H54 (cell line): Measurements from ENCODE around the gene SPTBN2.

Experiments used
- DNase-seq: peaks from one replicate; pipeline ENCODE4 v3.0.0; 2011; ENCODE audit warnings: low spot score, mixed read lengths; ENCODE audit not compliant: insufficient read length
- FAIRE-seq: peaks from 3 replicates; lab custom pipeline; 2011; peaks lifted over from hg19 to GRCh38; lab: Jason Lieb, UNC
- POLR2A ChIP-seq: IDR thresholded peaks from 2 replicates; pipeline ENCODE4 v1.6.1; 2011; ENCODE audit warnings: low read depth, mild to moderate bottlenecking, low read length

SPTBN2 gene

DNA sequence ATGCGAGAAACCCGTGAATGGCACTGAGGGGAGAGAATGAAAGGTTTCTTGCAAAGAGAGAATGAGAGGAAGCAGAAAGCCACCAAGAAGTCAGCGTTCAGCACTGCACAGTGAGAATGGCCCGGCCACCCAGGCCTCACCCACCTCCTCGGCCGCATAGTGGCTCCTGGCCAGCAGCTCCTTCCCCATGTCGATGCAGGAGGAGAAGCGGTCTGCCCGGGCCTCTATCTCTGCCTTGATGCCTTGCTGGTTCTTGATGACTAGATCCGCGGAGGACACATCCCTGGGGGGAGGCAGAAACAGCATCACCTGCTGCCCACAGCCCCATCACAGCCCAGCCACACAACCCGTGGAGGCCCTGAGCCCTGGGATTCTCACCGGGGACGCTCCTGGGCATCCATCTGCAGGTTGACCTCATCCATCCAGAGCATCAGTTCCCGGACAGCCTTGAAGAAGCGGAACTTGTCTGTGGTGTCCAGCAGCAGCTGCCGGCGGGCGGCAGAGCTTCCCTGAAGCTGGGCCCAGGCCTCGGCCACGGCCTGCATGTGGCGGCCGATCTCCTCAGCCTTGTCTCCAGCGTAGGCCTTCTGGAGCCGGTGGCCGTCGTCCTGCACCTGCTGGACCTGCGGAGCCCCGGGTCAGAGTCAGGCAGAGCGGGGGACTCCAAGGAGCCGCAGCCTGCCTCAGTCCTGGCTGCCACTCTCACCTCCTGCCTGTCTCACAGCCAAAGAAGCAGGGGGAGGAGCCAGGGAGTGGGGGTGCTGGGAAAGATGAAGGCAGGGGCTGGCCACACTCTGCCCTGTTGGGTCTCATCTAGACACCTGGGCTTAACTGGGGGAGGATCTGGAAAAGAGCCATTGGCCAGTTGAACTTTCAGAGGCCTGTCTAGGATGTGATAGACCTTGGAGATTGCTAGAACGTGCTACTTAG, 39.1 kb downstream of the SPTBN2 start:
- TF ChIP-seq POLR2A, result no peak
- DNase-seq, result no peak
- no peak for FAIRE-seq

DNA sequence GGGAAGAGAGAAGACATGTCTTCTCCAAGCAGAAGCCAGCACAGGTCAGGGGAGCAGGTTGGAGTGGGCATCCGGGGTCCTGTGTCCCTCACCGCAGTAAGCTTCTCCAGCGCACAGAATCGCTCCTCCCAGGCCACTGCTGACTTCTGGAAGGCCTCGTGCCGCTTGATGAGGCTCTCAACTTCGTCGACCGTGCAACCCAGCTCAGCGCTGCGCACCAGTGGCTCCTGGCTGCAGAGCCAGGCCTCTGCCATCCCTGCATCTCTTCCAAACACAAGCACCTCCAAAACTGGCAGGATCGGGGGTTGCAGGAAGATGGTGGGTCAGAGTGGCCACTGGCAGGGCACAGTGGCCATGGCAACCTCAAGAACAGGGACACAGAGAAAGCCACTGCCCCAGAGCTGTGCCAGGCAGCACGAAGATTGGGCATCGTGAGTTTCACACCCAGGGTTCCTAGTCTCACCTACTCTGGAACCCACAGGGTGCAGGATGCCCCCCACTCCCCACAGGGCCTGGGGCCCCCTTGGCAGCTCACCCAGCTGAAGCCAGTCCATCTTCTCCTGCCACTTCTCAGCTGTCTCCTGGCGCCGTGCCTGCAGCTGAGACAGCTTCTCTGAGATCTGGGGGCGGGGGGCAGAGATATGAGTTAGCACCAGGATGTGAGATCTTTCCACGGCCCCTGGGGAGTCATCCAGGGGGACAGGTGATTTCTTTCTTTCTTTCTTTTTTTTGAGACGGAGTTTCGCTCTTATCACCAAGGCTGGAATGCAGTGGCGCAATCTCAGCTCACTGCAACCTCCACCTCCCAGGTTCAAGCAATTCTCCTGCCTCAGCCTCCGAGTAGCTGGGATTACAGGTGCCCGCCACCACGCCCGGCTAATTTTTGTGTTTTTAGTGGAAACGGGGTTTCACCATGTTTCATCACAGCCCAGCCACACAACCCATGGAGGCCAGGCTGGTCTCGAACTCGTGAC, 40.2 kb downstream of the SPTBN2 start:
- TF ChIP-seq POLR2A, result no peak
- FAIRE-seq (no peak), DNase-seq (no peak)

DNA sequence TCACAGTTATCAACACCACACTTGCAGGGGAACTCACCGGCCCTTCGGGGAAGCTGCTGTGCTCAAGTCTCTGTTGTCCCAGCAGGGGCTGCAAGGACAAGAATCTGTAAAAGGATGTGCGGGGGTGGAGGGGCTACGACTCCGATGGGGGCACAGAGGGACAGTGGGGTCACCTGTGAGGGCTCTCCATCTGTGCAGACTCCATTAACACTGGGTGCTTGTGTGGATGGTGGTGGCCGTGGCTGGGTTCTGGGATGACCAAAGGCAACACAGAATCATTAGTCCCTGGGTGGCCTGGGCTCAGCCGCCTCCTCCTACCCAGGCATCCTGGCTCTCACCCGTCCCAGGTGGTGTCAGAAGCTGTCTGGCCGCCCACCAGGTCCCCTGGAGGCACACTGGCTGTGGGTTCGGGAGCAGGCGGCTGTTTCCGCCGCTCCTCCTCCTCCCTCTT, 41.2 kb downstream of the SPTBN2 start:
- FAIRE-seq, result no peak
- no peak for DNase-seq
- no peak for TF ChIP-seq POLR2A

DNA sequence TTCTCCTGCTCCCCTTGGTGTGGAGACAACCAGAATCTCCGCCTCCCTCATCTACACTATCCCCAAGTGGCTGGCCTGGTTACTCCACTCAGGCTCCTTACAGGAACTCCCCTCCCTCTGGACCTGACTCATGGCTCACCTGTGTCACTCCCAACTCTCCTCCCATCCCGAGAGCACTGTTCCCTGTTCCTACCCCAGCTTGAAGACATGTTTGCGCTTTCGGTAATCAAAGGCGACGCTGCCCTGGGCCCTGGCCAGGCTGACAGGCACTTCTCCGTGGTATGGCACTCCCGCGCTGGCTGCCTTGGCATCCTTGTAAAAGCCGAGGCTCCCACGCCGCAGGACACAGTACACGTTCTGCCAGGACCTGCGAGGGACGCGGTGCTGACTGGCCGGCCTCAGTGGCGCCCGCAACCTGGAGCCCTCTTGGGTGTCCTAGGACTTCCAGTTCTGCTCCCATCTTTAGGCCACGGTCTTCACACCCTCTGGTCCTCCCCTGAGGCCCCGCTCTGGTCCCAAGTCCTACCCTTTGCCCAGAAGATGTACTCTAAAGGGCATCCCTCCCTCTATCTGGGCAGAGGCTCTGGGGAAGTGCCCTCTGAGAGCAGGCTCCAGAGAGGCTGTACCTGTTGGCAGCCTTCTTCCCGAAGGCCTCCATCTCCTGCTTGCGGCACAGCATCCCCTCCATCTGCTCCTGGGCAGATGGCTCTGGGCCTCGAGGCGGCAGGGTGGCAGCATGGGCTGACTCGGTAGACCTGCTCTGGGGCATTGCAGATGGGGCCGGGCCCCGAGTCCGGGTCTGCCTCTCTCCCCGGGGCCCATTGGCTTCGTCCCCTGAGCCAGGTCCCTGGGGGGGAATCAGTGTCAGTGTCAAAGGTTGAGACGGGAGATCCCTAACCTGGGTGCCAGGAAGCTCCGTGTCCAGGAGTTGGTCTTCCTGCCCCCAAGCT, 41.9 kb downstream of the SPTBN2 start:
- no peak for TF ChIP-seq POLR2A
- FAIRE-seq (no peak), DNase-seq (no peak)

DNA sequence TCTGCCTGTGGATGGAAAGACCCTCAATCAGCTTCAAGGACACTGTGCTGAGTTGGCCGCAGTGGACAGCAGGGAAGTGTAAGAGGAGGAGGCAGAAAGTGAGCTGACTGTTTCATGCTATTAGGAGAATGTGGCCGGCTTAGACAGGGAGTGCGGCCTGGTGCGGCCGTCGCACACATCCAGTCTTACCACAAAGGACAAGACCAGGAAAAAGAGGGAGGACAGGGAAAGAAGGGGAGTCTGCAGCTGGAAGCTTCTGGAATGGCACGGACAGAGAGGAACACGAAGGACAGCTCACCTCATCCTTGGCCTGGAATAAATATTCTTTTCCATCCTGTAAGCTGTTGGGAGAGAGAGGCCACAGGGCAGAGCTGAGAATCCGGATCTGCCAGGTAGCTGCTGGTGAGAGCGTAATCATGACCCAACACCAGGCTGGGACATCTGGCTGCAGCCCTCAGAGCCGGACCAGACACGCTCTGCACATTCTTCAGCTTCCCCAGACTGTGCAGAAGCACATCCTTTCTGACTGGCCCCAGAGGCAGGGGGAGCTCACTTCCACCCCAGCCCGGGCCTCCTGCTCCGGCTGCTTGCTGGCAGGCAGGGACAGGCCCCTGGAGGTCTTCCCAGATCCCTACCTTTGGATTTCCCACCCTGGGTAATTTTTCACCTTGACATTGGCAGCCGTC, 42.8 kb downstream of the SPTBN2 start:
- no peak for FAIRE-seq
- DNase-seq, result no peak
- TF ChIP-seq POLR2A, result no peak

DNA sequence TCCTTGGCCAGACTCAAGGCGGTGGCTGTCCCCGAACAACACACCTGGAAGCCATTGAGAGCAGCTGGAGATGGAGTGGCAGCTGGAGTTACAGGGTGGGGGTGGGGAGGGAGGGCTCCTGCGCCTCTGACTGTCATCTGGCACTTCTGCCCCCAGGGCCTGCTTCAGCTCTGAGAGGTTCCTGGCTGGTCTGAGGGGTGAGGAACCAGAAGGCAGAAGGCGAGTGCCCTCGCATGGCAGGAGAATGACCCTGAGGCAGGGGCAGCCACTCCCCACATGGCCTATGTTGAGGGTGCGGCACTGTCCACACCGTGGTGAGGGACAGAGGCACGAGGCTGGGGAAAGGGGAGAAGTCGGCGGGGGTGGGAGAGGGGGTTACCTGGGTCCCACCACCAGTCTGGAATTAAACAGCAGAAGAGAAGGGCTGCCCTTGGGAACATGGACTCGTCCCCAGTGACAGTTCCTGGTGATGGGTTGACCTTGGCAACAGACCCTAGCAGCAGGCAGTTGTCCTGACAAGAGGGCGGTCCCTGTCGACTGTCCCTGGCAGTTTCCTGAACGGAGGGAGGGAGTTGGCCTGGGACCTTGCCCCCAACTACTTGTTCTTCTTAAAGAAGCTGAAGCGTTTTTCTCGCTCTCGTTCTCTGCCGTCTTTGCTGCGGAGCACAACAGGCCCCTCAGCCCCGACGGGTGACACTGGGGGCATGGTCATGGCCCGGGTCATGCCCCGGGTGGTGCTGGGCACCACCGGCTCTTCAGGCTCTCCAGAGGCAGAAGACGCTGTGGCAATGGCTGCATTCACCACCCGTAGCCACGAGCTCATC, 43.5 kb downstream of the SPTBN2 start:
- no peak for FAIRE-seq
- TF ChIP-seq POLR2A, result no peak
- DNase-seq, result no peak

DNA sequence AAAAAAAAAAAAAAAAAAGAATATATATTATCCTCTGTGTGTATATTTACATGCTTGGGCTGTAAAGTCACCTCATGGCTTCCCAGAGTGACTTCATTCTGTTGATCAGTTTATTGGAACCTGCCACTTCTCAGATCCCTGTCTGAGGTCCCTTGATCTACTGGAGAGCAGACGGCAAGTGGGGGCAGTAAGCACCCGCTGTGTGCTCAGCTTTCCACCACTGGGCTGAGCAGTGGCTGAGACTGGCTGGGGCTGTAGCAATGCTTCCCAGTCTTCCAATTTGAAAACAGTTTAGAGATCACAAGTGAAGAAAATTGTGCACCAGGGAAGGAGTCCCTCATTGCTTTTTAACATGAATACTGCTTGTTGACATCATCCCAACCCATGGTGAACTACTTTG, 44.4 kb downstream of the SPTBN2 start:
- FAIRE-seq (no peak), DNase-seq (no peak)
- no peak for TF ChIP-seq POLR2A

DNA sequence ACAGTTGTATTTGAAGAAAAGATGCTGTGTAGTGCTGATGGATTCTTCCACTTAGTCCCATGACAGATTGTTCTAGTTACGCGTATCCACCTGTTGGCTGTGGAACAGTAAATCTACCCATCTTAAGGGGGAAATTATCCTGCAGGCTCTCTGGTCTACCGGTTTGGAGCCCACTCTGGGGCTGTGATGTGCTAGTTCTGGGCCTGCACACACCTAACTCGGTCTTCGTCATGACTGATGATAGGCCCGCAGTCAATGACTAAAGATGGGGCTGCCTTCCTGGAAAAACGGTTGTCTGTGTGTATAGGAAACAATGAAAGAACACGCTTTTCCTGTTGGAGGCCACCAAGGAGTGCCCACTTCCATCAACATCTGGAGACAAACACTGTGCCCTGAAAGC, 45.1 kb downstream of the SPTBN2 start:
- no peak for DNase-seq
- TF ChIP-seq POLR2A, result no peak
- no peak for FAIRE-seq

DNA sequence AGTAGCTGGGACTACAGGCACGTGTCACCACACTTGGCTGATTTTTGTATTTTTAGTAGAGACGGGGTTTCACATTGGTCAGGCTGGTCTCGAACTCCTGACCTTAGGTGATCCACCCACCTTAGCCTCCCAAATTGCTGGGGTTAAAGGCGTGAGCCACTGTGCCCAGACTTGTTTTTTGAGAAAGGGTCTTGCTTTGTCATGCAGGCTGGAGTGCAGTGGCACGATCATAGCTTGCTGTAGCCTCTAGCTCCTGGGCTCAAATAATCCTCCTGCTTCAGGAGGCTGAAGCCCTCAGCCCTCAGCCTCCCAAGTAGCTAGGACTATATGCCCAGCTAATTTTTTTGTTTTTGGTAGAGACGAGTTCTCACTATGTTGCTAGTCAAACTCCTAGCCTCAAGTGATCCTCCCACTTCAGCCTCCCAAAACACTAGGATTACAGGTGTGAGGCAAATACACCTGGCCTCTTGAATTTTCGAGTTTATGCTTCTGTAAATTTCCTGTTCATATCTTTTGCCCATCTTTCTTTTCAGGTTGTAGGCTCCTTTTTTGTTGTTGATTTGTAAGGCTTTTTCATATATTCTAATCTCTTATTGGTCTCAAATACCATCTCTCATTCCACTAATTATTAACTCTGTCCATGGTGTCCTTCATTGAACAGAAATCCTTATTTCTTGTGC, 47.9 kb downstream of the SPTBN2 start:
- FAIRE-seq (no peak), DNase-seq (no peak)
- TF ChIP-seq POLR2A, result no peak

DNA sequence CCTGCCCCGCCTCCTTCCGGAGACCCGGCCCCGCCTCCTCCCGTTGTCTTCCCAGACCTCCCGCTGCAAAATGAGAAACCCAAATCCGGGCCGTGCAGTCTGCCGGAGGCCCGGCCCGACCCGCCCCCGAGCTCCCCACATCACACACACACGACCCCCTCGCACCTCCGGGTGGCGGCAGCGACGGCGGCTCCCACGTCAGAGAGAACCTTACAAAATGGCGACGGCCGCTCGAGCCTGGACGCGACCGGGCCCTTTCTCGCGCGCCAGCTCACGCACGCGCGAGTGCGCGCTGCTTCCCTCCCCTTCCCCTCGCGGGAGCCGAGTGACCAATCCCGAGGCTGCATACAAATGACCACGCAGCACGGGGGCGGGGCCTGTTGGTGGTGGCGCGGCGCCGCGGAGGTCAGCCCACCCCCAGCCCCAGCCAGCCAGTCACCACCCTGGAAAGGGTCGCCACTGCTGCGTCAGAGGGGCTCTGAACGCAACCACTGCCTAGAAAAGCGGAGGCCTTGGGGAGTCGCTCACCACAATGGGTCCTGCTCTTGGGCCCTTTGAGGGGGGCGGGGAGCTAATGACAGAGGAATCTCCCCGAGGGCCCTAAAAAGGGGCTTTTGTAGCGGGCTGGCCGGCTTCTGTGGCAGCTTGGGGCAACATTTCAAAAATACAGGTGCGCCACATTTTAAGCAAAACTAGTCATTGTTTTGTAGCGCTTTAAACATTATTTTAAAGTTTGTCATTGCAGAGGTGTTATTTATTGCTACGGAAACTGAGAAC, 51.2 kb downstream of the SPTBN2 start, which contains the start of gene RBM4B:
Gene RBM4B (minus strand): TSS at position 289 of the 777 bp plus-strand sequence. CDS start 808 bp downstream, outside the sequence.
- TF ChIP-seq POLR2A, result peak; percentile 54
- FAIRE-seq, result no peak
- peak; percentile 95 for DNase-seq
